ENCODE results near the gene TARDBP.
"Not testable (repeated sequence)": the region's sequence is repeated elsewhere in the genome, so short reads cannot be mapped to it uniquely, and the experiment has no call there.

Gene TARDBP

GRCh38 chr1:11059968-11060830, 47.7 kb downstream of the TARDBP start, which contains the start of gene SRM:
TSS of gene SRM (minus strand) at chr1:11060018. CDS start at chr1:11059943, 75 bp downstream.
- DNase-seq (ENCODE audit: low spot score) = peak; percentile 92

GRCh38 chr1:11061652-11062365, 49.4 kb downstream of the TARDBP start:
- DNase-seq (ENCODE audit: low spot score) = no peak

- DNase-seq (ENCODE audit: low spot score) = no peak
Measured at GRCh38 chr1:11062965-11063401, 50.5 kb downstream of the TARDBP start.

- DNase-seq (ENCODE audit: low spot score) = not testable (repeated sequence)
Measured at GRCh38 chr1:11063937-11064537, 51.6 kb downstream of the TARDBP start.

- no peak for DNase-seq (ENCODE audit: low spot score)
Measured at GRCh38 chr1:11064942-11065341, 52.5 kb downstream of the TARDBP start.

- no peak for DNase-seq (ENCODE audit: low spot score)
Measured at GRCh38 chr1:11065796-11066195, 53.3 kb downstream of the TARDBP start.

- DNase-seq (ENCODE audit: low spot score) = no peak
Measured at GRCh38 chr1:11067716-11068599, 55.5 kb downstream of the TARDBP start.

- DNase-seq (ENCODE audit: low spot score) = no peak
Measured at GRCh38 chr1:11068600-11069473, 56.4 kb downstream of the TARDBP start.

- DNase-seq (ENCODE audit: low spot score) = no peak
Measured at GRCh38 chr1:11070876-11071275, 58.4 kb downstream of the TARDBP start.

- DNase-seq (ENCODE audit: low spot score) = no peak
Measured at GRCh38 chr1:11071463-11072215, 59.2 kb downstream of the TARDBP start.

- DNase-seq (ENCODE audit: low spot score) = no peak
Measured at GRCh38 chr1:11072216-11072917, 59.9 kb downstream of the TARDBP start.

GRCh38 chr1:11073398-11073797, 60.9 kb downstream of the TARDBP start:
- not testable (repeated sequence) for DNase-seq (ENCODE audit: low spot score)
